GM12892 (cell line): ENCODE data around the gene PRKN.

Experiments
- POLR2A ChIP-seq: IDR thresholded peaks from 2 replicates; pipeline ENCODE4 v1.6.1; 2011; ENCODE audit warnings: low read depth, low read length, control low read depth
- POLR2AphosphoS5 ChIP-seq: IDR thresholded peaks from 2 replicates; pipeline ENCODE4 v1.6.1; 2011; ENCODE audit warnings: low read depth, low read length, control low read depth
- TAF1 ChIP-seq: IDR thresholded peaks from 2 replicates; pipeline ENCODE4 v1.6.1; 2011; ENCODE audit warnings: low read depth, mild to moderate bottlenecking, control low read depth, low read length, borderline replicate concordance

DNA sequence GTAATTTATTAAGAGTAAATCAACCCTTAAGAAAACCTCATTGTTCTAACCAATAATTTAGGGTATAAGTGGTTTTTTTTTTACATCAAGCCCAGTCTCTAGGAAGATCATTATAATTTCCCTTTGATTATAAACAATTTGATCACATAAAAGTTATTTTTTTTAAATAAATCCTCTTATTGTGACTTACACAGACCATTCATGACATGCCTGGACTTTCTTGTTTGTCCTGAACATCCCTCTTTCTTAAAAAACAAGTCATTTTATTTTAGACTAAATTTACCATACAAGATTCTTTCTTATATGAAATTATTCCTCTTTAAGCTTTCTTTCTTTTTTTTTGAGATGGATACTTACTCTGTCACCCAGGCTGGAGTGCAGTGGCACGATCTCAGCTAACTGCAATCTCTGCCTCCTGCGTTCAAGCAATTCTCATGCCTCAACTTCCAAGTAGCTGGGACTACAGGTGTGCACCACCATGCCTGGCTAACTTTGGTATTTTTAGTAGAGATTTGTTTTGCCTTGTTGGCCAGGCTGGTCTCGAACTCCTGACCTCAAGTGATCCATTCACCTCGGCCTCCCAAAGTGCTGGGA, 1400.1 kb downstream of the PRKN start:
- no peak for TF ChIP-seq POLR2A
- TF ChIP-seq TAF1 = no peak
- TF ChIP-seq POLR2AphosphoS5 = no peak
